LNCaP clone FGC (cell line): ENCODE results near the gene KCNMB1.

Source experiments
- DNase-seq: peaks from one replicate; pipeline ENCODE4 v3.0.0-alpha.2; 2011; ENCODE audit warnings: low read depth
- H3K4me3 ChIP-seq: 2 replicates; pipeline ENCODE4 v1.5.1; 2011; ENCODE audit warnings: mild to moderate bottlenecking, low read depth, low read length, control low read depth
- TF ChIP-seq, protein P1 (sequence below): IDR thresholded peaks from 2 replicates; pipeline ENCODE4 v1.5.1; 2012; ENCODE audit warnings: mild to moderate bottlenecking; ENCODE audit not compliant: control insufficient read depth, insufficient read depth; ENCODE audit errors: extremely low read depth

Gene KCNMB1

DNA sequence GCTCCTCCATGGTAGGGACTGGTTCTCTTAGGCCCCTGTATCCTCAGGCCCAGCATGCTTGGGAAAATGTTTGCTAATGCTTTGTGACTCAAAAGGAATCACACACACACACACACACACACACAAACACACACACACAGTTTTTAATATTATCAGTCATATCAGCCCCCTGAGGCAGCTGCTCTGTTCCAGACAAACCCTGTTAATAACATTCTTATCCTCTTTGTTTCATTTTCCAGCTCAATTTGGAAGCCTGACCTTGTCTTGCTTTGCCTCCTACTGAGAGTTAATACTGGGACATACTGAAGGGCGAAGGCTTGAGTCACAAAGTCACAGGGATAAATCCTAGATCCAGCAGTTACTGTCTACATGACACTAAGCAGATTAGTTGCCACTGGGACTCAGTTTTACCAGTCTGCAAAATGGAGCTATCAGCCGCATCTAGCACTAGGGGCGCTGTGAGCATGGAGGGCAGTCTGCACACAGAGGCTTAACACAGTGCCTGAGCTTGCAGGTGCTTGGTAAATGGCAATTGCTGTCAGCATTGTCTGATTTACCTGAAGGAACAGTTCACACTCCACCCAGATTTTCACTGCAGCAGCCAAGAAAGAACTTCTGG is 37.1 kb upstream of the KCNMB1 start:
- TF ChIP-seq, protein P1, sequence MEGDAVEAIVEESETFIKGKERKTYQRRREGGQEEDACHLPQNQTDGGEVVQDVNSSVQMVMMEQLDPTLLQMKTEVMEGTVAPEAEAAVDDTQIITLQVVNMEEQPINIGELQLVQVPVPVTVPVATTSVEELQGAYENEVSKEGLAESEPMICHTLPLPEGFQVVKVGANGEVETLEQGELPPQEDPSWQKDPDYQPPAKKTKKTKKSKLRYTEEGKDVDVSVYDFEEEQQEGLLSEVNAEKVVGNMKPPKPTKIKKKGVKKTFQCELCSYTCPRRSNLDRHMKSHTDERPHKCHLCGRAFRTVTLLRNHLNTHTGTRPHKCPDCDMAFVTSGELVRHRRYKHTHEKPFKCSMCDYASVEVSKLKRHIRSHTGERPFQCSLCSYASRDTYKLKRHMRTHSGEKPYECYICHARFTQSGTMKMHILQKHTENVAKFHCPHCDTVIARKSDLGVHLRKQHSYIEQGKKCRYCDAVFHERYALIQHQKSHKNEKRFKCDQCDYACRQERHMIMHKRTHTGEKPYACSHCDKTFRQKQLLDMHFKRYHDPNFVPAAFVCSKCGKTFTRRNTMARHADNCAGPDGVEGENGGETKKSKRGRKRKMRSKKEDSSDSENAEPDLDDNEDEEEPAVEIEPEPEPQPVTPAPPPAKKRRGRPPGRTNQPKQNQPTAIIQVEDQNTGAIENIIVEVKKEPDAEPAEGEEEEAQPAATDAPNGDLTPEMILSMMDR: peak; percentile 28; the same call in 1 of the 2 replicates
- H3K4me3 ChIP-seq: no peak overlapping the region
- no peak for DNase-seq

DNA sequence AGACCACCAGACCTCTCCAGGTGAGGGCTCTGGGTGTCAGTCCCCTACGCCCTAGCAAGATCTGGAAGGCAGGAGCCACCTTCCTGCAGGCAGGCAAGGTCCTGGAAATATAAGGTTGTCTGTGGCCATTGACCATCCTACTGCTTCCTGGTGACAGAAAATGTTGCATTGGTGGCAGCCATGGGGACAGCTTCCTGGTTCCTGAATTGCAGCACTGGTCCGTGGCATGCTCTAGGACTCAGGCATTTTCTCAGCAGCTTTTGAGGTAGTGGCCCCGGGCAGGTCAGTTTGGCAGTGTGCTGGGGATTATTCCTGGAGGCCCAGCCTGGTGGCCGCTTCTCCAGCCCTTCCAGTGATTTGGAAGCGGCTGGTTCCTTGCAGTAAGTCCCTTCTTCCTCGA is 36.6 kb upstream of the KCNMB1 start:
- H3K4me3 ChIP-seq: no peak overlapping the region
- no peak for DNase-seq
- TF ChIP-seq, protein P1: no peak

DNA sequence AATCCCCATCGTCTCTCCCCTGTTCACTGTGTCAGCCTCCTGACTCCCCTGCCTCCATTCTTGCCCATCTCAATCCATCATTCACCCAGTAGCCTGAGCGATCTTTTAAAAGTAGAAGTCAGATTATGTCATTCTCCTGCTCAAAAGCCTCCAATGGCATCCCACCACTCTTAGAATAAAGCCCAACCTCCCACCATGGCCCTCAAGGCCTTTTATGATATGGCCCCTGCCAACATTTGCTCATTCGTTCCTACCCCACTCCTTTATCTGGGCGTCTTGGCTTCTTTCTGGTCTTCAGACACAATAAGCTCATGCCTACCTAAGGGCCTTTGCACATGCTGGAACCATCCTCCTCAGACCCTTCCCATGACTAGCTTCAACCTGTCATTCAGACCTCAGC is 35.5 kb upstream of the KCNMB1 start:
- TF ChIP-seq, protein P1: no peak
- DNase-seq: no peak
- H3K4me3 ChIP-seq: no peak overlapping the region

DNA sequence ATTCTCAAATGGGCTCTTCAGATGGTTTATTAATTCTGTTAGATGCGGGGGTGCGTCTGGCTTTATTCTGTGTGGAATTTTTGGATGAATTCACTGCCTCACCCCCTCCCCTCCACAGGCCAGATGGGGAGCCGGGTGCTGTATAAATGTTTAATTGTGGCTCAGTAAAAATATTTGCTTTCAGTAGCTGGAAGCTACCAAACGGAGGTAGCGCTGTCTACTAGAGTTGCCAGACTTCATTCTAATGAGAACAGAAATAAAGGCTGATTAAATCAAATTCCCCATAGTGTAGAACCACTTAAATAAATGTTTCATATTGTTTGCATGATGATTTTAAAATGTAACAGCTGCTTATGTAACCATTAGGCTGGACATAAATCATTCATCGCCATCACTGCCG is 34.5 kb upstream of the KCNMB1 start:
- H3K4me3 ChIP-seq: no peak overlapping the region
- TF ChIP-seq, protein P1: no peak
- no peak for DNase-seq

DNA sequence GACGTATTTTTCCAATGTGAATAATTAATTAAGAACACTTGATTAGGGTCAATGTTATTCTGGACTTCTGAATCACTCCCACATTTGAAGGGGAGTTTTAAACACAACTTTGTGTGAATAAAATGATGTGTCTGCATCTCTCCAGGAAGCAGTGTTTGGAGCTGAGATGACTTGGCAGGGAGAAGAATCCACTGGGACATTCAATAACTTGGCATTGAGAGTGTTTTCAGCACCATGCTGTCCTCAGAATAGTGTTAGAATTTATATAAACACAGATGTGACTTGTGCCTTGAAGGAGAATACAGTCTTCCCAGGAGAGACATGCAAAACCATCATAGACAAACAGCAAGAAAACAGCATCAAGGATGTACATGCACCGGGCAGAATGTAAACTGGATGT is 32.7 kb upstream of the KCNMB1 start:
- DNase-seq: no peak
- no peak overlapping the region for H3K4me3 ChIP-seq
- TF ChIP-seq, protein P1: no peak

DNA sequence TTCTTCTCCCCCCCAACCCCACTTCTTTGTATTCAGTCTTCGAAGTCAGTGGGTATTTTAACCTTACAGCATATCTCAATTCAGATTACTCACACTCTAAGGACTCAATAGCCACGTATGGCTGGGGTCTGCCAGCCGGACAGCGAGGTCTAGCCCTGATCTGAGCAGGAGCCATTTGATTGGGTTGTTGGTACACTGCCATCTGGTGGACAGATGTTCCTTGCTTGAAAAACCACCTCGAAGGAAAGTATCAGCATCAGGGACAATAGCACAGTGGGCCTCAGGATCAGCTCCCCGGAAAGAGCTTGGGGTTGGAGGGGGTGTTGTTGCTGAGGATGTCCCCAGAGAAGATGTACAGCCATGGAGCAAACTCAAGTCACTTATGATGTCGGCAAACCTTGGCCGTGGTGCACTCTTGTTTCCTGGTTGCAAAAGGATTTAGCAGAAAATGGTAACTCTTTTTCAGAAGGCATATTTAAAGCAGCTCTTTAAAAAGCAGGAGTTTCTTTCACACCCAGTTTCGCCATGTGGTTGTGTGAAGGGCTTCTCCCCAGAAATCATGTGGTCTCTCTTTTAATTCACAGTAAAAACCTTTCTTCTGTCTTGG is 31.7 kb upstream of the KCNMB1 start:
- TF ChIP-seq, protein P1: peak; percentile 85
- H3K4me3 ChIP-seq: no peak overlapping the region
- DNase-seq: peak; percentile 32

DNA sequence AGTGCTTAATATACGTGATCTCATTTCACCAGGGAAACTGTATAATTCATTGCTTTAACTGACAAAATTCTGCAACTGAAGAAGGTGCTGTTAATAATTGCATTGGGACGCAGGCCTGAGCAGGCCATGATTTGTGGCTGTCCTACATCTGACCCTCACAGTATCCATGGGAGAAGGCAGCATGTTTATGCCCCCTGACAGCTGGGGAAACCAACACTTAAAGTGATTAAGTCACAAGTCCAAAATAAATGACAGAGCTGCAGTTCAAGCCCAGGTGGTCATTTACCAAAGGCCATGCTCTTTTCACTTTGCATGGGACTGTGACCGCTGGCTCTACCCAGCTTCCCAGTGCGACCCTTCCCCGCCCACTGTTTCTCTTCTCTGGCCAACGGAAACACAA is 30.5 kb upstream of the KCNMB1 start:
- H3K4me3 ChIP-seq: no peak overlapping the region
- DNase-seq: no peak
- TF ChIP-seq, protein P1: no peak
